COLO829 (cell line): ENCODE measurements around the gene OR2T35.

Source experiments
- DNase-seq: peaks from one replicate; pipeline ENCODE4 v3.0.0; 2012; ENCODE audit warnings: low spot score

The OR2T35 gene

DNA sequence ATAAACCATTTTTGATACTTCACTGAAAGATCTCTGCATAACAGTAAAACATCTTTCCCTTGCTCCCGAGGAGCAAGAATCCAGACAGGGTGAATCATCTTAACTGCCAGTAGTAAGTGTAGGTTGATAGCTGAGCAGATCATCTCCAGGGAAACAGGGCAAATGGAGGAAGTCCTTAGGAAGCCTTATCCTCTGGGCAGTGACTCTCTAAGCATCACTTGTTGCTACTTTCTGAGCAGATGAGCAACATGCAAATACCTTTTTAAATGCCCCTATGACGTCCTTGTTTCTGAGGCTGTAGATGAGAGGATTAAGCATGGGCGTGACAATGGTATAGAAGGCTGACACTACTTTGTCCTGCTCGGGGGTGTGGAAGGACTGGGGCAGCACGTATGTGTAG lies 19.1 kb downstream of the OR2T35 start:
- DNase-seq = no peak

DNA sequence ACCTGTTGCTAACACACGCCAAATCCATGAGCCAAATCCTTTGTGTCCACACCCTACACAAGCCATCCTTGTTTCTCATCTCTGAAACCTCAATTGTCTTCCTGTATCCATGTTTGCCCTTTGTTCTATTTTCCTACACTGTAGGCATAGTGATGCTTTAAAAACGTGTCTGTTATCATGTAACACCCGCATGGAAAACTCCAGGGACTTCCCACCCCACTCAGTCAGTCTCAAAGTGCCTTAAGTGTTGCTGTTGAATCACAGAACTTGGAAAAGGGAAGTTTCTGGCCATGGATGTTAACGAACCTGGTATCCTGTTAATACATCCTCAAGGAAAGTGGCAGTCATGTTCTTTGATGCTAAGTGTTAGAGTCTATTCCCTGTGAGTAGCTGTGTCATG lies 19.9 kb downstream of the OR2T35 start:
- no peak for DNase-seq

DNA sequence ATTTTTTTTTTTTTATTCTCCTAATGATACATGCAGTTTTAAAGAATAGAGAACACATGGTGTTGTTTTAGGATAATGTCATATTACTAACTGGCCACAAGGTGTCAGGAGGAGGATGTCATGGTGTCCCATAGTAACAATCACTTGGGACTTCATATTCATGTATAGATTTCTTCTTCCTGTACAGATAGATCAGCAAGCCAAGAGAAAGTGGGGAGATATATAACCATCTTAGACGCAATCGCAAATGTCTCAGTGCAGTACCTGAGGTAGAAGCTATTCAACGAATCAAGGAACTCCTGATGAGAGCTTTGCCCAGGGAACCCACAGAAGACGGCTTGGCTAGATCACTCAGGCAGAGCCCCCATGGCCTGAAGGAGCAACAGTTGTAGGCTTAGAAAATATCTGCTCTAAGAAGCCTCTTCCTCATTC lies 22.5 kb downstream of the OR2T35 start:
- DNase-seq = no peak

DNA sequence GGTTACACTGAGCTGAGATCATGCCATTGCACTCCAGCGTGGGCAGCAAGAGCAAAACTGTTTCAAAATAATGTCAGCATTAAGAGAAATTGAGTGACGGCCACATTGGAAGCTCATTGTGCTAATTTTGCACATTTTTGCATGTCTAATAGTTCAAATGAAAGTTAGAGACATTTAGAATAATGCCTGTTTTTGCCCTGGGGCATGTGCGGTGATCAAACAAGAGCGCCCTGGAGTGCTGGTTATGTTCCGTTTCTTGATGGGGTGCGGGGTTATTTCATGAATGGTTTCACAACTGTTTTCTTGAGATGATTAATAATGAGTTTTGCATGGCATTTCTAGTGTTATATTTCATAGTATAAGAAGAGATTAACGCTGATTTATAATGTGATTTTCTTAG lies 23.3 kb downstream of the OR2T35 start:
- DNase-seq = no peak

DNA sequence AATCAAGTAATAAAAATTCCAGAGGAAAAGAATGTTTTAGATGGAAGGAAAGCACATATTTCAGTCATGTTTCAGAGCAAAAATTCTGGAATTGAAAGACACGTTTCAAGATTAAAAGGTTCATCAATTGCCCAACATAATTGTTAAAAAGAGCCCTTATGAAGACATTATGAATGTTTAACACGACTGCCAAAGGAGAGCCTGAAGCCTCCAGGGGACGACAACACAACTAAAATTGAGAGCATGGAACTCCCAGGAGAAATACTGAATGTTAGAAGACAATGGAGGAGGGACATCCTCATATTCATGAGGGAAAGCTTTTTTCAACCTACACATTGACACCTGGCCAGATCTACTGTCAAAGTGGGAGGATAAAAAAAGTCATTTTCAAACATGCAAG lies 26.2 kb downstream of the OR2T35 start:
- DNase-seq = no peak

DNA sequence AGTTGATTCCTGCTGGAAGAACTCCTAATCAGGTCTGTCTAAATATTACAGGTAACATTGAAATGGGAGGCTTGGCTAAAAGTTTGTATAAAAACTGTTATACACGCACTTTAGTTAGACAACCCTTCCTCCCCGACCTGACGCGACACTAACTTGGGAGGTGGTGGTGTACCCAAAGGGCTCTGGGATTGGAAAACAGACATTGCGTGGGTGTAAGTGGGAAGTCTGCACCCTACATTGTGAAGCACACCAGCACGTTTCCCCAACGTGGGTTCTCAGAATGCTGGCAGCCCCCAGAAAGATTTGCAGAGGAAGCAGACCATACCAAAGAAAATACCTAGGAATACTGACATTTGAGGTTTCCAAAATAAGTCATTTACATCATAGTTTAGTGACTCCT lies 27.0 kb downstream of the OR2T35 start:
- no peak for DNase-seq

DNA sequence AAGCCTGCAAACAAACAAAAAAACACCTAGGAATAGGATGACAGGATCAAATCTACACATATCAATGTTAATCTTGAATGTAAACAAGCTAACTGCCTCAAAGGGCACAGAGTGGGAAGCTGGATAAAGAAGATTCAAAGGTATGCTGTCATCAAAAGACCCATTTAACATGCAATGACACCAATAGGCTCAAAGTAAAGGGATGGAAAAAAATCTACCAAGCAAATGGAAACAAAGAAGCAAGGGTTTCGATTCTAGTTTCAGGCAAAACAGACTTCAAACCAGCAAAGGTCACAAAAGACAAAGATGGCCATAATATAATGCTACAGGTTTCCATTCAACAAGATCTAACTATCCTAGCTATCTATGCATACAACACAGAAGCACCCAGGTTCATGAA lies 31.3 kb downstream of the OR2T35 start:
- no peak for DNase-seq

DNA sequence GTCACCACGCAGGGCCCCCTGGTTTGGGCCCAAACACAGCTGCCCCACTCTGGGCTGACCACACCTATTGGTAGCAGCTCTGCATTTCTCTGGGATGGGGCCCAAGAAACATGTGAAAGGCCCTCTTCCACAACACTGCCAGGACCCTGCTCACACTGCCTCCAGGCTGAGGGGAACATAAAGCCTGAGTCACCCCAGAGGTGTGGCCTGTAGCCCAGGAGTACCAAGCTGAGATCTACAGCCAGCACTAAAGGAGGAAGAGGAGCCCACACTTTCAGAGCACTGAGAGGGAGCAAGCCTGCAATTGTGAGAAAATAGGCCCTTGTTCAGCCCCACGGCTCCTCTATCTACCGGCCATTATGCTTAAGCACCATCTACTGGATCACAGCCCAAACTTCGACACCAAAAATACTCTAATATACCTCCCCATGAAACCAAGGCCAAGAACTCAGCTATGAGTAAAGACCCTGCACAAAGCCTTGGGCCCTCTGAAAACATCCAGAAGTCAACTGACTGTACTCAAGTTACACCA lies 33.1 kb downstream of the OR2T35 start:
- no peak for DNase-seq

DNA sequence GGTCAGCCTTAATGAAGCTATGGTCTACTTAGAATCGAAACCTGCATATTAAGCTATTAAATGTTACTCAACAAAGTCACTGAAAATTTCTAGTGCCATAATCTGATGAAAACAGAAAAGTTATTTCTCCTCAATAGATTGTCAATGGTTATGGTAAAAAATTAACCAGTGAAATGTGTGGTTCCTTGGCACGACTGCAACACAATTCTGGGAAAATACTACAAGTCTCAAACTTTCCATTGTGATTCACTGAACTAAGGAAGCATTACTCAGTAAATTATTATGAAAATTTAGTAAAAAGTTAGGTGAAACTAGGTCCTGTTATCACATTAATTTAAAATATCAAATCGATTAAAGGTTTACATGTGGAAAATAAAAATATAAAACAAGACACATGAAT lies 34.8 kb downstream of the OR2T35 start:
- no peak for DNase-seq

DNA sequence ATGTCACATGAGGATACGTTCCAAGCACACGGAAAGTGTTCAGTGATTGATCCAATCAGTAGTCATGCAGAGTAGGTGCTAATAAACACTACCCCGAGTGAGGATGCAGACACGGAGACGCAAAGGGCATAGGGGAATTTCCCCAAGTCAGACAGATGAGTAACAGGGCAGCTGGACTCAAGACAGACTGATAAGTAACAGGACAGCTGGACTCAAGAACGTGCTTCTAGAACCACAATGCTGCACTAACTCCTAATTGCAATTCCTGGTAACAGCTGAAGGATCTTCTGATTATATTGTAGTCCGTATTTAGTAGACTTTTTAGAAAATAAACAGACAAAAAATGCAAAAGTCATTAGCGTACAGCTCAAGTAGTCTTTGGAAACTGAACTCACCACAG lies 45.7 kb downstream of the OR2T35 start:
- no peak for DNase-seq

DNA sequence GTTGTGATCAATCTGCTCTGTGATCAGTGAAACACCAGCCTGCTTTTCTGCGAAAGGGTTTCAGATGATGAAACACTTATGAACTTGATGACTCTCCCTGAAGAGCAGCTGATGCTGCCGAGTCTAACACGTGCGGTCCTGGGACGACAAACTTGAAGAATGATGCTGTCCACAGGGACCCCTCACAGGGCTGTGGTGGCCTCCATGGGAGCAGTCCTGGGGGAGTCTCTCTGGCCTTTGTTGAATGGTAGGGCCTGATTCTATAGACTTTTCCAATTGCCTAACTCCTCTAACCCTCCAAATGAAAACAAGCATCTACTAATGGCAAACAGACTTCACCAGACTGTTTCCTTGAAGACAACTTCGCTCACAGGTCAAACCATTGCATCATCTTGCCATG lies 47.5 kb downstream of the OR2T35 start, which contains the start of gene OR2T10:
Gene OR2T10, minus strand, starts transcription at position 112 of the 400 bp plus-strand sequence. CDS start 3,932 bp downstream, outside the sequence.
- no peak for DNase-seq

DNA sequence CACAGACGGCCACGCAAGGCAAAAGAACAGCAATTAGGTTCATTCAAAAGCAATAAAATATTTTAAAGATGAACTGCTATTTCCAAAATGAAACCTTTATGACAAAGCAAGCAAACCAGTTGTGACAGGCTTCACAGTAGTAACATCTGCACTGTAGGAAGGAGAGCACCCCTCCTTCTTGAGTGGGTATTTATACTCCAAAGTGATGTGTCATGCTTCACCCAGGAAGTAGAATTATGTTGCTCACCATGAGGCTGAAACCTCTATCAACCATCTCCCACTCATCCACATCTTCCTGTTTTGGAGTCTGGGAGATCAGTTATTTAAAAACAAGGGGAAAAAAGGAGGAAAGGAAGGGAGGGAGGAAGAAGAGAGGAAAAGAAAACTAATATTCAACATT lies 48.5 kb downstream of the OR2T35 start:
- DNase-seq = no peak

DNA sequence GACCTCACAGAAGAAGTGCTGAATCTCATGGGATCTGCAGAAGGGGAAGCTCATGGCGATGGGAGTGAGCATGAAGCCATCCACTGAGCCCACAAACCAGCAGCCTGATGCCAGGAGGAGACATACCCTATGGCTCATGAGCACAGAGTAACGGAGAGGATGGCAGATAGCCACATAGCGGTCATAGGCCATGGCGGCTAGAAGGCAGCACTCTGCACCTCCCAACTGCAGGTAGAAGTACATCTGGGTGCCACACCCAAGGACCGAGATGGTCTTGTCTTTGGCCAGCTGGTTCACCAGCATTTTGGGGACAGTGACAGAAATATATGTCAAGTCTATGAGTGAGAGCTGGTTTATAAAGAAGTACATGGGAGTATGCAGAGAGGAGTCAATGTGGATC lies 51.9 kb downstream of the OR2T35 start:
- DNase-seq = no peak

DNA sequence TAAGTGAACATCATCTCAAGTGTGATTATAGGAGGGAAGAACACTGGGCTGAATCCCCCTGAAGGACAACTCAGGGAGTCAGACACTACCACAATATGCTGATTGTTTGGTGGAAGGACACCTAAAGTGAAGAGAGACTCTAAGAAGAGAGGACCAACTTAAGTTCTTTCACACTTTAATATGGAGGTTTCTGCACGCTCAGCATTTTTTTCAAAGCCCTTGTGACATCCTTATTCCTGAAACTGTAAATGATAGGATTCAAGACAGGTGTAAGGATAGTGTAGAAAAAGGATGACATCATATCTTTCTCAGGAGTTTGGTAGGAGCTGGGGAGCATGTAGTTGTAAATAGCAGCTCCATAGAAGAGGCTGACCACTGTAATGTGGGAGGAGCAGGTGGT lies 52.4 kb downstream of the OR2T35 start:
- no peak for DNase-seq

DNA sequence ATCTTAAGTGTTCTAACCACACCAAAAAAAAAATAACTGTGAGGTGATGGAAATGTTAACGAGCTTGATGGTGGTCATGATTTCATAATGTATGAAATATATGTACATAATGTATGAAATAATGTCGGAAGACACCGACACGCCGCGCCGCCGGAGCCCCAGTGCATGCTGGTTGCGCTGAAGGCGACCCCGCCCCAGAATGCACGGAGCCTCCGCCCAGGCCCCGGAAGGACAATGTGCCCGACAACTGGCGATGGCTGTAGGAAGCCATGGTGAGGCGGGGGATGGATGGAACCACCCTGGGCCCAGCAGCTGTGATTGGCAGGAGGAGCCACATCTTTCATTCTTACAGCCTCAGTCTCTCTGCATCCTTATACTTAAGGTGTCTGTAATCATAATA lies 55.0 kb downstream of the OR2T35 start:
- no peak for DNase-seq

DNA sequence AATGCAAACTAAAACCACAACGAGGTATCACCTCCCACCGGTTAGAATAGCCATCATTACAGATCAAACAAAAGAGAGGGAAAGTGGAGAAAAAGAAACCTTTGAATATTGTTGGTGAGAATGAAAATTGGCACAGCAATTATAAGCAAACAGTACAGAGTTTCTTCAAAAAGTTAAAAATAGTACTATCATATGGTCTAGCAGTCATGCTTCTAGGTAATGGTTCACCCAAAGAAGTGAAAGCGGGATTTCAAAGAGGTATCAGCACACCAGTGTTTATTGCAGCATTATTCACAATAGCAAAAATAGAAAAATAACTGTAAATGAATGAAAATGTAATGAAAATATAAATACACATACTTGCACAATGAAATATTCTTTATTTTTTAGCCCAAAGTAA lies 55.7 kb downstream of the OR2T35 start:
- DNase-seq = no peak
